Activated CD8-positive, alpha-beta memory T cell treated with anti-CD3 and anti-CD28 coated beads, Interleukin-2, amount 50 U/mL, for 1 hour (primary cell): ENCODE results near the gene MED13L.
"Not testable (repeated sequence)": the region's sequence is repeated elsewhere in the genome, so short reads cannot be mapped to it uniquely, and the experiment has no call there.

Experiments
- DNase-seq: peaks from one replicate; pipeline ENCODE4 v3.0.0-alpha.2; 2020; ENCODE audit errors: extremely low read depth

Gene MED13L

GRCh38 chr12:116012757-116013156 is 264.7 kb downstream of the MED13L start:
- no peak for DNase-seq

GRCh38 chr12:116011217-116011616 is 266.3 kb downstream of the MED13L start:
- DNase-seq, result no peak

- no peak for DNase-seq
These were observed 267.0 kb downstream of the MED13L start for GRCh38 chr12:116010467-116010866.

- DNase-seq, result no peak
These were observed 267.7 kb downstream of the MED13L start for GRCh38 chr12:116009805-116010204.

- no peak for DNase-seq
These were observed 271.4 kb downstream of the MED13L start for GRCh38 chr12:116006141-116006540.

- no peak for DNase-seq
These were observed 274.5 kb downstream of the MED13L start for GRCh38 chr12:116002890-116003536.

- no peak for DNase-seq
These were observed 277.2 kb downstream of the MED13L start for GRCh38 chr12:116000252-116000651.

- no peak for DNase-seq
These were observed 277.9 kb downstream of the MED13L start for GRCh38 chr12:115999582-115999981.

- no peak for DNase-seq
These were observed 278.6 kb downstream of the MED13L start for GRCh38 chr12:115998794-115999478.

- DNase-seq, result no peak
These were observed 279.3 kb downstream of the MED13L start for GRCh38 chr12:115998119-115998633.

- DNase-seq, result no peak
These were observed 283.8 kb downstream of the MED13L start for GRCh38 chr12:115993737-115994136.

GRCh38 chr12:115990241-115990640 is 287.3 kb downstream of the MED13L start:
- no peak for DNase-seq

GRCh38 chr12:115988625-115989563 is 288.6 kb downstream of the MED13L start:
- no peak for DNase-seq

- DNase-seq, result no peak
These were observed 289.3 kb downstream of the MED13L start for GRCh38 chr12:115988212-115988611.

GRCh38 chr12:115984616-115985015 is 292.9 kb downstream of the MED13L start:
- DNase-seq, result no peak

GRCh38 chr12:115983226-115983798 is 294.2 kb downstream of the MED13L start:
- DNase-seq, result no peak

- no peak for DNase-seq
These were observed 297.2 kb downstream of the MED13L start for GRCh38 chr12:115980339-115980738.

- no peak for DNase-seq
These were observed 297.6 kb downstream of the MED13L start for GRCh38 chr12:115979851-115980250.

GRCh38 chr12:115979351-115979750 is 298.1 kb downstream of the MED13L start:
- DNase-seq, result no peak

- not testable (repeated sequence) for DNase-seq
These were observed 300.7 kb downstream of the MED13L start for GRCh38 chr12:115976829-115977228.

- no peak for DNase-seq
These were observed 302.1 kb downstream of the MED13L start for GRCh38 chr12:115975411-115975810.
